AG04449 (cell line): Measurements from ENCODE around the gene CPA1.

Source experiments
- CTCF ChIA-PET: fragments of 350-600 bp; formaldehyde crosslinking; extraction: SDS; loops from one replicate; lab custom pipeline; 2021; ENCODE audit warnings: antibody characterized with exemption; lab: Yijun Ruan, JAX
- POLR2A ChIA-PET: fragments of 400-600, 350-600 bp; formaldehyde crosslinking; extraction: SDS; loops from one replicate; lab custom pipeline; 2020; ENCODE audit warnings: antibody characterized with exemption, inconsistent platforms; lab: Yijun Ruan, JAX
- DNase-seq: peaks from one replicate; pipeline ENCODE4 v3.0.0-alpha.2; 2010; ENCODE audit warnings: low read depth, low spot score
- H3K4me3 ChIP-seq: 2 replicates; pipeline ENCODE4 v1.5.1; 2011; ENCODE audit warnings: low read depth, mild to moderate bottlenecking, control low read depth, low read length
- TF ChIP-seq, protein P1 (sequence below): IDR thresholded peaks from one replicate; pipeline ENCODE4 v1.5.1; 2011; ENCODE audit warnings: mild to moderate bottlenecking, moderate library complexity, low read length, control low read depth, inconsistent platforms; ENCODE audit not compliant: insufficient read depth; ENCODE audit errors: missing control alignments

Gene CPA1

DNA sequence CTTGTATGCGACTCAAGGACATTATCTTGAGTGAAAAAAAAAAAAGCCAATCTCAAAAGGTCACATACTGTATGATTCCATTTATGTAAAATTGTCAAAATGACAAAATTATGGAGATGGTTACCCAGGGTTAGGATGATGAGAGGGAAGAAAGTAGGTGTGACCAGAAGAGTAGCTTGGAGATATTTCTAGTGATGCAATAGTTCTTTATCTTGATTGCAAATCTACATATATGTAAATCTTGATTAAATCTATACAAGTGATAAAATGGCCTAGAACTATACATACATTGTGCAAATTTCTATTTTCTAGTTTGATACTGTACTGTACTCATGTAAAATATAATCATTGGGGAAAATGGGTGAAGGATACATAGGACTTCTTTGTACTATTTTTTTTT lies 56.0 kb downstream of the CPA1 start:
- POLR2A ChIA-PET = no interaction called here

More for the DNA sequence above, 56.0 kb downstream of the CPA1 start:
- DNase-seq = no peak
- no peak overlapping the region for H3K4me3 ChIP-seq
- TF ChIP-seq, protein P1, sequence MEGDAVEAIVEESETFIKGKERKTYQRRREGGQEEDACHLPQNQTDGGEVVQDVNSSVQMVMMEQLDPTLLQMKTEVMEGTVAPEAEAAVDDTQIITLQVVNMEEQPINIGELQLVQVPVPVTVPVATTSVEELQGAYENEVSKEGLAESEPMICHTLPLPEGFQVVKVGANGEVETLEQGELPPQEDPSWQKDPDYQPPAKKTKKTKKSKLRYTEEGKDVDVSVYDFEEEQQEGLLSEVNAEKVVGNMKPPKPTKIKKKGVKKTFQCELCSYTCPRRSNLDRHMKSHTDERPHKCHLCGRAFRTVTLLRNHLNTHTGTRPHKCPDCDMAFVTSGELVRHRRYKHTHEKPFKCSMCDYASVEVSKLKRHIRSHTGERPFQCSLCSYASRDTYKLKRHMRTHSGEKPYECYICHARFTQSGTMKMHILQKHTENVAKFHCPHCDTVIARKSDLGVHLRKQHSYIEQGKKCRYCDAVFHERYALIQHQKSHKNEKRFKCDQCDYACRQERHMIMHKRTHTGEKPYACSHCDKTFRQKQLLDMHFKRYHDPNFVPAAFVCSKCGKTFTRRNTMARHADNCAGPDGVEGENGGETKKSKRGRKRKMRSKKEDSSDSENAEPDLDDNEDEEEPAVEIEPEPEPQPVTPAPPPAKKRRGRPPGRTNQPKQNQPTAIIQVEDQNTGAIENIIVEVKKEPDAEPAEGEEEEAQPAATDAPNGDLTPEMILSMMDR = no peak
- CTCF ChIA-PET = interaction anchor here (1.5 kb wide), 1 partner anchor 12 kb away, joined by 5 read pairs; no protein-coding TSS in a partner anchor
